ENCODE data around the gene VPS9D1.

GRCh38 chr16:89669755-89670154, 50.9 kb downstream of the VPS9D1 start:
- TF ChIP-seq, protein P1, sequence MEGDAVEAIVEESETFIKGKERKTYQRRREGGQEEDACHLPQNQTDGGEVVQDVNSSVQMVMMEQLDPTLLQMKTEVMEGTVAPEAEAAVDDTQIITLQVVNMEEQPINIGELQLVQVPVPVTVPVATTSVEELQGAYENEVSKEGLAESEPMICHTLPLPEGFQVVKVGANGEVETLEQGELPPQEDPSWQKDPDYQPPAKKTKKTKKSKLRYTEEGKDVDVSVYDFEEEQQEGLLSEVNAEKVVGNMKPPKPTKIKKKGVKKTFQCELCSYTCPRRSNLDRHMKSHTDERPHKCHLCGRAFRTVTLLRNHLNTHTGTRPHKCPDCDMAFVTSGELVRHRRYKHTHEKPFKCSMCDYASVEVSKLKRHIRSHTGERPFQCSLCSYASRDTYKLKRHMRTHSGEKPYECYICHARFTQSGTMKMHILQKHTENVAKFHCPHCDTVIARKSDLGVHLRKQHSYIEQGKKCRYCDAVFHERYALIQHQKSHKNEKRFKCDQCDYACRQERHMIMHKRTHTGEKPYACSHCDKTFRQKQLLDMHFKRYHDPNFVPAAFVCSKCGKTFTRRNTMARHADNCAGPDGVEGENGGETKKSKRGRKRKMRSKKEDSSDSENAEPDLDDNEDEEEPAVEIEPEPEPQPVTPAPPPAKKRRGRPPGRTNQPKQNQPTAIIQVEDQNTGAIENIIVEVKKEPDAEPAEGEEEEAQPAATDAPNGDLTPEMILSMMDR (IDR thresholded peaks at IDR 0.05), result no peak
- no peak for TF ChIP-seq POLR2A (IDR thresholded peaks at IDR 0.05)
